GM18499 (cell line): Measurements from ENCODE around the gene TMEM219.
"Not testable (repeated sequence)": the region's sequence is repeated elsewhere in the genome, so short reads cannot be mapped to it uniquely, and the experiment has no call there.

Source experiments
- ATAC-seq: cut with Tn5 transposase; IDR thresholded peaks from one replicate; pipeline ENCODE4 v1.9.1; 2021; ENCODE audit warnings: moderate number of reproducible peaks; ENCODE audit not compliant: insufficient read depth, unreplicated experiment

Gene TMEM219

GRCh38 chr16:29961479-29962343 is at the start of gene TMEM219:
Gene TMEM219, plus strand, starts transcription at chr16:29962079. Its CDS starts 1,065 bp downstream, at chr16:29963144.
- no peak for ATAC-seq

GRCh38 chr16:29912087-29912486 is 49.8 kb upstream of the TMEM219 start:
- ATAC-seq, result no peak

GRCh38 chr16:29913514-29913913 is 48.4 kb upstream of the TMEM219 start:
- ATAC-seq, result no peak

GRCh38 chr16:29915590-29916247 is 46.2 kb upstream of the TMEM219 start:
- no peak for ATAC-seq

- no peak for ATAC-seq
Measured at GRCh38 chr16:29916979-29917378, 44.9 kb upstream of the TMEM219 start.

- ATAC-seq, result no peak
Measured at GRCh38 chr16:29920288-29921033, 41.4 kb upstream of the TMEM219 start.

GRCh38 chr16:29921034-29921385 is 40.9 kb upstream of the TMEM219 start:
- ATAC-seq, result no peak

GRCh38 chr16:29922326-29922725 is 39.6 kb upstream of the TMEM219 start:
- no peak for ATAC-seq

- no peak for ATAC-seq
Measured at GRCh38 chr16:29922986-29923501, 38.8 kb upstream of the TMEM219 start.

- no peak for ATAC-seq
Measured at GRCh38 chr16:29925105-29925756, 36.6 kb upstream of the TMEM219 start.

- peak; percentile 54 for ATAC-seq
Measured at GRCh38 chr16:29925781-29926710, 35.8 kb upstream of the TMEM219 start, which contains the start of gene KCTD13. Gene KCTD13, minus strand, starts transcription at chr16:29926226. Its CDS starts 193 bp downstream, at chr16:29926033.

- no peak for ATAC-seq
Measured at GRCh38 chr16:29926711-29927052, 35.2 kb upstream of the TMEM219 start.

- ATAC-seq, result no peak
Measured at GRCh38 chr16:29927070-29927905, 34.6 kb upstream of the TMEM219 start.

- not testable (repeated sequence) for ATAC-seq
Measured at GRCh38 chr16:29931750-29932149, 30.1 kb upstream of the TMEM219 start.

GRCh38 chr16:29940656-29941055 is 21.2 kb upstream of the TMEM219 start:
- ATAC-seq, result no peak

- no peak for ATAC-seq
Measured at GRCh38 chr16:29943846-29944799, 17.8 kb upstream of the TMEM219 start.

GRCh38 chr16:29947897-29948296 is 14.0 kb upstream of the TMEM219 start:
- no peak for ATAC-seq
